ENCODE results near the gene TMEM174.

The TMEM174 gene

DNA sequence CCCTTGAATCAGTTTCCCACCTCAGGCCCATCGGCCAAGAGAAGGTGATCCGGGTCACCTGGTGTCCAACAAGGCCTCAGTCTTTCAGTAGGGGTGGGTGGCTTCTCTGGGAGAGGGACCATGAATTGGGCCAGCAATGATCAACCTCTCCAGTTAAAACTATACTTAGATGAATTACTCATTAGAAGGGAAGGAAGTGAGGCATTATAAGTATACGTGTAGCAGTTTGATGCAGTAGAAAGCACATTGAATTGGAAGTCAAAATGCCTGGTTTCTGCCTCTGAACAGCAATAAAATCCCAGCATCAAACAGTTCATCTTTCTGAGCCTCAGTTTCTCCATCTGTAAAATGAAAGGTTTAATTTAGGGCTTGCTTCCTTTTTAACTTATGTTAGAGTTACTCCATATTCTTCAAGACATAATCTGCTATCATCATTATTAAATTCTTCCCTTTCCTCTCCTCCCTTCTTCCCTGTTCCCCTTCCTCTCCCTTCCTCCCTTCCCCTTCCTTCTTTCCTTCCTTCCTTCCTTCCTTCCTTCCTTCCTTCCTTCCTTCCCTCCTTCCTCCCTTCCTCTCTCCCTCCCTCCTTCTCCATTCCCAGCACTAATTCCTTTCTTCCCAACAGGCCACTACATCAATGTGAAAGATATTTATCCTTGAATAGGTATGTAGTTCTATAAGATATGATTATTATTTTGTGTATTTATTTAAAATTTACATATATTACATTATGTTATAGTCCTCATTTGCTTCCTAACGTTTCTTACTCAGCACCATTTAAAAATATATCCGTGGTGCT is 18.6 kb upstream of the TMEM174 start:
- no peak for DNase-seq

- DNase-seq: no peak
These were observed 17.4 kb upstream of the TMEM174 start for GRCh38 chr5:73155271-73156222.

GRCh38 chr5:73157414-73158303 is 15.3 kb upstream of the TMEM174 start:
- no peak for DNase-seq

DNA sequence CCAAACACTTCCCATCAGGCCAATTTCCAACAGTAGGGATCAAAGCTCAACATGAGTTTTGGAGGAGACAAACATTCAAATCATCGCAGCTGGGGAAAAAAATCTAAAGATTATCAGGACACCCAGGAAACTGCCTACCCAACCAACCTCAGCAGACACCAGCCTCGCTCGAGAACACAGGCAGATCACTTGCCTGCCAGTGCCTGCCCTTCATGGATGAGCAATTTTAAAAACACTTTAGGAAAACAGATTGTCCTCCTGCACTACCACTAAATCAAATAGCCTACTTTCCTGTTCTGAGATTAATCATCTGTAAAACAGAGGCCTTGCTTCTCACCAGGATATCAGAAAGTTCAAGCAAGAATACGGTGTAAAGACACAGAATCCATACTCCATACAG is 14.7 kb upstream of the TMEM174 start:
- no peak for DNase-seq

- peak; percentile 81 for DNase-seq
These were observed 12.7 kb upstream of the TMEM174 start for GRCh38 chr5:73160239-73160671.

DNA sequence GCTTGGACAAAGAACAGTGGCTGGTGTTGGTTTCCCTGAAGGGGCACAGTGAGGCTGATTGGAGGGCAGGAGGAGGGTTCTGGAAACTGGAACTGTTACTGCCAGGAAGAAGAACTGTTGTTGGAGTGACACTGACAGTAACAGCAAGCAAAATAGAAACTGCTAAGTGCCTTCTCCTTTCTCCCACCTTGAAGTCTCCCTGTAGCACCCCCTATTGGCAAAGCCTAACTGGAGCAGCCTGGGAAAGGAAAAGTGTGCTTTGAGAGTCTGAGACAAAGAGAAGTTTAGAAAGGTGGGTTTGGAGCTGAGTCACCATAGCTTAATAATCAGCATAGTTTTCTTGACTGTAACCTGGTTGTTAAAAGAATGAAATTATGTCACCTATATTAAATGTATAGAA is 2.5 kb upstream of the TMEM174 start:
- DNase-seq: peak; percentile 61

GRCh38 chr5:73171495-73171894 is 1.5 kb upstream of the TMEM174 start:
- DNase-seq: no peak

DNA sequence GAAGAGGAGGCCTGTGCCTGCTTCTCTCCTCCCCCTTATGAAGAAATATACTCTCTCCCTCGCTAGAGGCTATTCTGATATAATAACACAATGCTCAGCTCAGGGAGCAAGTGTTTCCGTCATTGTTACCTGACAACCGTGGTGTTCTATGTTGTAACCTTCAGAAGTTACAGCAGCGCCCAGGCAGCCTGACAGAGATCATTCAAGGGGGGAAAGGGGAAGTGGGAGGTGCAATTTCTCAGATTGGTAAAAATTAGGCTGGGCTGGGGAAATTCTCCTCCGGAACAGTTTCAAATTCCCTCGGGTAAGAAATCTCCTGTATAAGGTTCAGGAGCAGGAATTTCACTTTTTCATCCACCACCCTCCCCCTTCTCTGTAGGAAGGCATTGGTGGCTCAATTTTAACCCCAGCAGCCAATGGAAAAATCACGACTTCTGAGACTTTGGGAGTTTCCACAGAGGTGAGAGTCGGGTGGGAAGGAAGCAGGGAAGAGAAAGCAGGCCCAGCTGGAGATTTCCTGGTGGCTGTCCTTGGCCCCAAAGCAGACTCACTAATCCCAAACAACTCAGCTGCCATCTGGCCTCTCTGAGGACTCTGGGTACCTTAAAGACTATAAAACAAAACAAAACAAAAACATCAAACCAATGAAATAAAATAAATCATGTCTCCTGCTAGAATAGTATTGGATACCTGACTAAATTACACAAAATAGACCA is 1.3 kb downstream of the TMEM174 start:
- no peak for DNase-seq

DNA sequence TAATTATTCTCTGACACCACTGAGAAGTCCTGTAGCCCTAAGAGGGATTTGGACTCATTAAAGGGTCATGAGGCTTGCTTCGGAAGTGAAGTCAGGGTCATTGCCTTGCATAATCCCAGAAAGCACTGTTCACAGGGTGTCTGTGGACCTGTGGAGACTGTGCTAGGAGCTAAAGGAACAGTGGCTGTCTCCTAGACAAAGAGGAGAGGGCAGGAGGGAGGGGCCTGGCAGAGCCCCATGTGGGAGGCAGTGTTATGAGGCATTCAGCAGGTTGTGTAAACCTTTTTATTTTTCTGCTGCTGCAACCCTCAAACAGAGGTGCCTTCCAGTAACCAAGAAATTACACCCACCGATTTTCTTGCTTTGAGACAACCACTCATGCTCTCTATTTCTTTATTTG is 3.3 kb downstream of the TMEM174 start:
- DNase-seq: no peak

- DNase-seq: no peak
These were observed 5.3 kb downstream of the TMEM174 start for GRCh38 chr5:73178265-73178664.

GRCh38 chr5:73179730-73180129 is 6.7 kb downstream of the TMEM174 start:
- no peak for DNase-seq

- no peak for DNase-seq
These were observed 7.6 kb downstream of the TMEM174 start for GRCh38 chr5:73180566-73180965.

DNA sequence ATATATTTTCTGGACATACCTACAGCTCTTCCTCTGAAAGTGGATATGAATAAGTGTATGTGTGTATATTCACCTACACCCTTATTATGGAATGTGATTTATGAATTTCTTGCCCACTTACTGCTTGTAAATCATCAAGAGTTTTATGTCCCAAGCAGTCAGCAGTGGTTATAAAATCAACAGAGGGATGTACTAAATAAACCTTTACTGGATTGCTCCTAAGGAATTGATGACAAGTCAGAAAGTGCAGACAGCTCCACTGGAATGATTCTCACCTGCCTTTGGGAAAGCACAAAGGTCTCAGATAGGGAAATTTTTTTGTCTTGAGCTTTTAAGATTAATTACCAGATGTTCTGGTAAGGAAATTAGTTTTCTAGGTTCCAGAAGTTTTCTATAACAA is 9.3 kb downstream of the TMEM174 start:
- no peak for DNase-seq

- DNase-seq: no peak
These were observed 10.0 kb downstream of the TMEM174 start for GRCh38 chr5:73183000-73183399.

GRCh38 chr5:73183481-73183891 is 10.5 kb downstream of the TMEM174 start:
- DNase-seq: no peak

- no peak for DNase-seq
These were observed 14.0 kb downstream of the TMEM174 start for GRCh38 chr5:73186976-73187375.

- DNase-seq: no peak
These were observed 16.0 kb downstream of the TMEM174 start for GRCh38 chr5:73188764-73189531.

DNA sequence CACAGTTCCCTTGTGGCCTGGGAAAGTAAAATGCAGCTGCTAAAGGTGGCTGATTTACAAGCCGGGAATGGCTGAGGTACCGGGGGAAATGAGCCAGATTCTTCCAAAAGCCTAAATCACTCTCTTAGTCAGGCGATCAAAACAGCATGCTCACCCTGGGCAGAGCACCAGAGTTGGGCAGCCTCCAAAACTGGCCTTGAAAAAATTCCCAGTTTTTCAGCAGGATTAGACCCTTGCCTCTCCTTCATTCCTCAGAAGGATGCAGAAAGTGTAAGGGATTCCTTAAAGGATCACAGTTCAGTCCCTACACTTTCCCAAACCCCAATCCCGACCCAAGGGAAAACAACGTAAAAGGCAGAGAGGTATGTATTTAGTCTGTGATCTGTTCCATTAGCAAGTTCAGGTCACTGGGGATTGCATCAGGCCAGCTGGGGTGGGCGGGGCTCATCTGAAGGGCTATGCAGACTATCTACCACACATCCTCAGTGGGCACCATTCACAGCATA is 16.9 kb downstream of the TMEM174 start:
- DNase-seq: peak; percentile 10

- DNase-seq: no peak
These were observed 19.4 kb downstream of the TMEM174 start for GRCh38 chr5:73192370-73192769.

GRCh38 chr5:73193592-73193991 is 20.6 kb downstream of the TMEM174 start:
- DNase-seq: no peak

DNA sequence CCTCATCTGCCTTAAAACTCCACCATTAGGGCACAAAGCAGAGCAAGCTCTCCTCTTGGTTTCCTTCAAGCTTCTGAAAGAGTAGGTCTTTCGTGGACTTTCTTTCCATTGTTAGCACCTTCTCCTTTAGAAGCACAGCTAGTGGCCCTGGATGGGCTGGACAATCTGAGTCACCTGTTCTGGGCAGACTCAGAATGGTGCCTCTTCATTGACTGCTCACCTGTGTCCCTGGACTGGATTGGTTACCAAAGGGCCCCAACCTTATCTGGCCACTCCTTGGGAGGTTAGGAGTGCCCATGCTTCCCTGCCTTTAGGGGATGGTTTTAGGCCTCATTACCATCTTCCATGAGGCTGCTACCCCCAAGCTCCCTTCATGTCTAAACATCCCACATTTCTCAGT is 23.2 kb downstream of the TMEM174 start:
- DNase-seq: no peak

Measured in hematopoietic multipotent progenitor cell treated with erythropoietin and hydrocortisone succinate and interleukin-3 and kit ligand, for 4 days (in vitro differentiated cells).